Esophagus (tissue), 2 donors: Measurements from ENCODE around the gene ASB10. TPM values are rescaled to one million over a fixed set of nuclear protein-coding genes. Genes with fewer than 3 reads are reported as not detected.
A peak's percentile ranks its signal among the peaks of the same experiment; 100 is the strongest.

ENCODE experiments used
- H3K27ac ChIP-seq, 2 donors: one replicate each; pipeline ENCODE4 v1.5.1; 2013; ENCODE audit warnings: low read depth in 2 of 2, mild to moderate bottlenecking in 2 of 2, inconsistent platforms in 1 of 2, low read length in 1 of 2, moderate library complexity in 1 of 2
- H3K27me3 ChIP-seq, 2 donors: one replicate each; pipeline ENCODE4 v1.6.1; 2013; ENCODE audit warnings: low read length in 2 of 2, control low read depth in 1 of 2, mild to moderate bottlenecking in 1 of 2; ENCODE audit not compliant: insufficient read depth in 2 of 2, control insufficient read depth in 1 of 2
- H3K36me3 ChIP-seq, 2 donors: one replicate each; pipeline ENCODE4 v1.6.1; 2013; ENCODE audit warnings: low read length in 1 of 2; ENCODE audit not compliant: control insufficient read depth in 2 of 2, insufficient read depth in 2 of 2
- H3K4me1 ChIP-seq, 2 donors: one replicate each; pipeline ENCODE4 v1.6.1; 2013; ENCODE audit warnings: low read length in 1 of 2; ENCODE audit not compliant: control insufficient read depth in 2 of 2, insufficient read depth in 2 of 2
- H3K4me3 ChIP-seq, 2 donors: one replicate each; pipeline ENCODE4 v1.5.1; 2013; ENCODE audit warnings: low read length in 2 of 2, mild to moderate bottlenecking in 2 of 2, low read depth in 1 of 2, moderate library complexity in 1 of 2
- H3K9me3 ChIP-seq, 2 donors: one replicate each; pipeline ENCODE4 v1.6.1; 2013; ENCODE audit warnings: mild to moderate bottlenecking in 2 of 2, low read depth in 1 of 2, low read length in 1 of 2, moderate library complexity in 1 of 2; ENCODE audit not compliant: control insufficient read depth in 2 of 2, insufficient read depth in 1 of 2
- WGBS, 2 donors: extraction: QIAGEN DNeasy Blood & Tissue Kit; methylation state at CpG; one replicate each; pipeline ENCODE4 v1.1.7; 2013; 5-methylcytosine and 5-hydroxymethylcytosine counted together
- polyA plus RNA-seq, 2 donors: library from polyadenylated mRNA; stranded (reverse); fragments of 200-250 nt; gene quantifications; one replicate each; pipeline ENCODE4 v1.2.3, GENCODE V29; 2013
- donor health status: healthy with polysubstance abuse.
- donor health status: Bipolar disorder and iron deficiency.

Gene ASB10
- polyA plus RNA-seq, 2 donors = 0.01 TPM; not detected in 1

DNA sequence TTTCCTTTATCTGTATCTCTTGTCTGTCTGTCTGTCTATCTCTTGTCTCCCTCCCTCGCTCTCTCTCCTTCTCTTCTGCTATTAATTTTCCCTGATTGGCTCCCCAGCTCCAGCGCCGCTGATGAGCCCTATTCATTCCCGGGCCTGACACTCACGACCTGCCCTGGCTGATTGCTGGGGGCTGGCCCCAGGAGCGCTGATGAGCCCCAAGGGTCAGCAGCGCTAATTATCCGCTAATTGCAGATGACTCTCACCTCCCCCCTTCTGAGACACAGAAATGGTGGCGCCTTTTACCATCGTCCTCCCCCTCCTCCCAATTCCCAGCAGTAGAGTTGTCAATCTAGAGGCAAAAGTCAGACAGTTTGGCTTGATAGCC lies 18.3 kb downstream of the ASB10 start:
- Histone ChIP-seq H3K36me3 (no peaks in the 10 kb centered on the region), H3K27me3 (peaks cover 0 to 11% of the 10 kb centered on the region in 2 donors), H3K27ac (no peak overlapping the region), H3K4me1 (peaks cover 3 to 9% of the 10 kb centered on the region in 2 donors), H3K9me3 (no peaks in the 10 kb centered on the region), H3K4me3 (no peak overlapping the region)
- WGBS, 2 donors = 52 to 54% methylated on average over 10 of the region's 10 CpGs

DNA sequence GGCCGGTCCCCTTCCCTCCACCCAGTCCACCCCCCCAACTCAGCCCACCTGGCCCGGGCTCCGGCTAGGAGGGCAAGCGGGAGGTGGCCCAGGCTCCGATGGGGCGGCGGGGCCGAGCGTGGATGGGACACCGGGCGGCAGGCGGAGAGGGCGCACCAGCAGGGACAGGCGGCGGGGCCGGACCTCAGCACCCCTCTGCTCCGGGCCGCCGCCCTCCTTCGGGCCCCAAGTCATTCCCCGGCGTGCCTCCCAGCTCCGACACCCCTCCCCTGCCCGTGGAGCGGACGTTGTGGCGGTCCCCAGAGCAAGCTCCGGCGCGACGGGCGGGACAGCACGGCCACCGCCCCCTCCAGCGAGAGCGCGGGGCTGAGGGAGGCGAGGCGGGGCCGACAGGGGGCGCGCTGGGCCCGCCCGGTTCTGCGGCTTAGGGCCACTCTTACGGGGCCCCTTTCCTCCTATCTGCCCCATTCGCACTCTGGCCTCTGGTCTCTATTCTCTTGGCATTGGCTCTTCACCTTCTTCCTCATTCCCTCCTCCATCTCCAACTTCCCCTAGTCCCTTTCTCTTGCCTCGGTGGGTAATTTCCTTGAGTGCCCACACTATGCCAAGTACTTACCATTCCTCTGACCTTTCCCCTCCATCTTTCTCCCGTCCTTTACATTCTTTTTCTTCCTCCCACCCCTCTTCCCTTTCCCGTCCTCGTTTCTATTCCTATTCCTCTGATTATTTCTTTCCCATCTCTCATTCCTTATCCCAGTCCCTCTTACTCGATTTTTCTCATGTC lies 18.9 kb downstream of the ASB10 start:
- H3K4me3 ChIP-seq = peak overlapping the region; percentile 48 to 54
- peaks cover 3 to 9% of the 10 kb centered on the region in 2 donors for H3K4me1 ChIP-seq
- peaks cover 0 to 11% of the 10 kb centered on the region in 2 donors for H3K27me3 ChIP-seq
- H3K9me3 ChIP-seq = no peaks in the 10 kb centered on the region
- 2% methylated on average over 32 to 52 of the region's 52 CpGs for WGBS, 2 donors
- H3K27ac ChIP-seq = no peak overlapping the region
- H3K36me3 ChIP-seq = no peaks in the 10 kb centered on the region

- Histone ChIP-seq H3K27me3 (peaks cover 0 to 11% of the 10 kb centered on the region in 2 donors), H3K27ac (no peak within 1 kb of the TSS), H3K36me3 (no peaks in the 10 kb centered on the region), H3K9me3 (no peaks in the 10 kb centered on the region), H3K4me1 (peaks cover 3 to 9% of the 10 kb centered on the region in 2 donors), H3K4me3 (peak within 1 kb of the TSS; percentile 48 to 54)
- 1% methylated on average over 69 to 101 of the region's 101 CpGs for WGBS, 2 donors
Measured at GRCh38 chr7:151167197-151167961, 19.7 kb downstream of the ASB10 start, which contains the start of gene GBX1. TSS of gene GBX1 (minus strand) at chr7:151167694. CDS start at chr7:151167548, 146 bp downstream.

DNA sequence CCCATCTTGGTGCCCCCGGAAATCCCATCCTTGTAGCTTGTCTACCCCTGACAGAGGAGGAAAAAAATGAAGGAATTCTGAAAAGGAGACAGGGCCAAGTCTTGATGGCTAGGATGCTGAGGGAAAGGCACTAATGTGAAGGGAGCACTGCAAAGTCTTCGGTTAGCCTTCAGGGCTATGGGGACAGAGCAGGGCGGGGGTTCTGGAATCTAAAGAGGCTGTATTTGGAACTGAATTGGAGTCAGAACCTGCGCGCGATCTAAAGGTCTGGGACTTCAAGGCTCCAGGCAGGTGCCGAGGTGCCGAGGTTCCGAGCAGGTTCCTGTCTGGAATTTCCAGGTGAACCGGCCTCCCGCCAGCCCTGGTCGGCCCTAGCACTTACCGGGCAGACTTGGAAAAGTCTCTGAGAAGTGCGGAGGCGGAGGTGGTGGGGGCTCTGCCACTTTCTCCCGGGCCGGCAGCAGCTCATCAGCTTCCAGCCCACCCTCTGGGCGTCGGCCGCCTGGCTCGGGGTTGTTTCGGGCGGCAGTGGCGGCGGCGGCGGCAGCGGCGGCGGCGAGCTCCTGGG lies 20.3 kb downstream of the ASB10 start:
- Histone ChIP-seq H3K27ac (no peak overlapping the region), H3K36me3 (no peaks in the 10 kb centered on the region), H3K27me3 (peaks cover 0 to 11% of the 10 kb centered on the region in 2 donors), H3K4me3 (peak overlapping the region in 1 of 2 donors; percentile 54), H3K4me1 (peaks cover 3 to 9% of the 10 kb centered on the region in 2 donors), H3K9me3 (no peaks in the 10 kb centered on the region)
- WGBS, 2 donors = 11% methylated on average over 31 of the region's 31 CpGs

DNA sequence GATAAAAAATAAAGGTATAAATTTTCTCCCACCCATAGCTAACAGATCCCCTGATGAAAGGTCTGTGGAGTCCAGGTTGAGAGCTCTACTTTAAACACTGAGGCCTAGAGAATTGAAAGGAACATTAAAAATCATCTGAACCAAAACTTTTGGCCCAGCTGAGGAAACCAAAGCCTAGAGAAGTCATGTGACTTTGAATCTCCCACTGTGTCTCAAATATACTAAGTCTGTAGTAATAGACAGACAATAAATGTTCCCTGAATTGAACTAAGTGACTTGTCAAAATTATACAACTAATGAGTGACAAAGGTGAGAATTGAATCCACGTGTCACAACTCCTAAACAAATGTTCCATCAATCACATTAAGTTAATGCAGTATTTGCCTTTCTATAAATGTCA lies 25.3 kb downstream of the ASB10 start:
- WGBS, 2 donors = 83 to 89% methylated on average over 1 of the region's 1 CpG
- Histone ChIP-seq H3K27ac (no peak overlapping the region), H3K36me3 (no peaks in the 10 kb centered on the region), H3K4me3 (no peak overlapping the region), H3K9me3 (no peaks in the 10 kb centered on the region), H3K4me1 (peaks cover 0 to under 1% of the 10 kb centered on the region in 2 donors), H3K27me3 (peaks cover 0 to 4% of the 10 kb centered on the region in 2 donors)

DNA sequence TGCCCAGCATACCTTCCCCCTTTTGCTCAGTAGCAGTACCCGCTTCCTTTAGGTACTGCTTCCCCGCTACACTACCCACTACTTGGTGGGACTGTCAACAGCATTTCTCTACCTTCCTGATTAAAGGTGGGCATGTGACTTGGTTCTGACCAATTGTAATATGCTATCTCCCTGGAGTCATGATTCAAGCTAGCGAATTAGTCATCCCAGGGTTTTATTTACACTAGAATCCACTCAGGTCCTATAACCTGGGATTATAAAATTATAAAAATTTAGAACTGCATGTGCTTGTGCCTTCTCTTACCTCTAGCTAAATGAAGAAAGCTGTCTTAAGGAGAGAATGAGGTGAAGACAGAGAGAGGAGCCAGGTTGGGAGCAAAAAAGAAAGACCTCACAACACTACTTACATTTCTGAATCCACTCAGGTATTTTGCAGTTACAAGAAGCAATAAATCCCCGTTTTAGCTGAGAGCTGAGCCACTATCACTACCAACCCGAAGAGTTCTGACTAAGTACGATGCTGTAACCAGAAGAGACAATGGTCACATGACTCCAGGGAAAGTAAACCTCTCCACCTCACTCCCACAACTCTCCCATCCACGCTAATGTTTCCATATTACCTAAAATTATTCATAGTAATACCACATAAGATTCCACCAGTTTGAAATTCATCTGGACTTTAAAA lies 29.3 kb downstream of the ASB10 start:
- Histone ChIP-seq H3K27ac (no peak overlapping the region), H3K4me1 (no peaks in the 10 kb centered on the region), H3K9me3 (no peaks in the 10 kb centered on the region), H3K36me3 (no peaks in the 10 kb centered on the region), H3K4me3 (no peak overlapping the region), H3K27me3 (peaks cover 0 to 3% of the 10 kb centered on the region in 2 donors)
- WGBS, 2 donors = 78 to 80% methylated on average over 7 of the region's 7 CpGs

GRCh38 chr7:151152643-151153513 lies 34.2 kb downstream of the ASB10 start:
- H3K36me3 ChIP-seq = no peaks in the 10 kb centered on the region
- peaks cover 0 to 3% of the 10 kb centered on the region in 2 donors for H3K27me3 ChIP-seq
- WGBS, 2 donors = 59 to 64% methylated on average over 6 of the region's 6 CpGs
- H3K9me3 ChIP-seq = no peaks in the 10 kb centered on the region
- no peak overlapping the region for H3K27ac ChIP-seq
- H3K4me1 ChIP-seq = no peaks in the 10 kb centered on the region
- no peak overlapping the region for H3K4me3 ChIP-seq

DNA sequence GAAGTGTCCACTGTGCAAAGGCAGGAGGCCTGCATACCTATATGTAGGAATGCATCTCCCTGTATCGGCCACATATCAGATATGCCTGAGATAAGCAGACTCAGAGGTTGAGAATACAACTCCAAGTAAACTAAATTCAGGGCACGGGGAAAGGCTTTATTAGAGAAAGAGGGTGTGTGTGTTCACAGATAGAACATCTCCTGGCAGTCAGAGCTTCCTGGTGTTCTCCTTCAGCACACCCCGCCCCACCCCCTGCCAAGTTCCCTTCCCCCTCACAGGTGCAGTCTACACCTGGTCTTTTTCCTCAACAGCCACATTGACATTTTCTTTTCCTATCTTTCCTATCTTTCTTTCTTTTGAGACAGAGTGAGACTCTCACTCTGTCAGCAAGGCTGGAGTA lies 36.7 kb downstream of the ASB10 start:
- Histone ChIP-seq H3K9me3 (no peaks in the 10 kb centered on the region), H3K36me3 (no peaks in the 10 kb centered on the region), H3K27me3 (peaks cover 0 to 3% of the 10 kb centered on the region in 2 donors), H3K27ac (no peak overlapping the region), H3K4me1 (no peaks in the 10 kb centered on the region), H3K4me3 (no peak overlapping the region)
- 59 to 73% methylated on average over 3 of the region's 3 CpGs for WGBS, 2 donors
